IMR-90 (cell line): ENCODE data around the gene NBEAL1. TPM values are rescaled to one million over a fixed set of nuclear protein-coding genes. Genes with fewer than 3 reads are reported as not detected.

ENCODE experiments used
- ATAC-seq: fragments of 200-7000 bp; cut with Tn5 transposase; 2 replicates; pipeline ENCODE4 v1.9.1; 2020; ENCODE audit warnings: low read depth, mild to moderate bottlenecking, moderate library complexity
- BruUV-seq: library from RNA; stranded (reverse); fragments of 400-500 nt; replicated peaks from 2 replicates; lab custom pipeline; 2021; lab: Mats Ljungman, UMichigan
- CTCF ChIA-PET: fragments of 300-600 bp; formaldehyde crosslinking; extraction: SDS; loops from one replicate; lab custom pipeline; 2021; ENCODE audit warnings: antibody characterized with exemption; lab: Yijun Ruan, JAX
- POLR2A ChIA-PET: fragments of 300-600 bp; sonication (Branson Sonifier 250); formaldehyde crosslinking; loops from one replicate; lab custom pipeline; 2022; ENCODE audit warnings: antibody characterized with exemption; ENCODE audit not compliant: unreplicated experiment; lab: Charles Lee
- DNase-seq: peaks from one replicate; pipeline ENCODE4 v3.0.0; 2013
- H2AFZ ChIP-seq: replicated peaks from 2 replicates; pipeline ENCODE3; 2013; ENCODE audit warnings: low read length, mild to moderate bottlenecking; ENCODE audit not compliant: poor library complexity
- H2AK5ac ChIP-seq: 2 replicates; pipeline ENCODE4 v1.6.1; 2013; ENCODE audit warnings: low read depth, low read length, inconsistent platforms
- H2AK9ac ChIP-seq: replicated peaks from 2 replicates; pipeline ENCODE3; 2013; ENCODE audit warnings: mild to moderate bottlenecking, low read depth, low read length, moderate library complexity; ENCODE audit not compliant: poor library complexity
- H2BK120ac ChIP-seq: 2 replicates; pipeline ENCODE4 v1.6.1; 2013; ENCODE audit warnings: low read depth, low read length, inconsistent platforms
- H2BK15ac ChIP-seq: 3 replicates; pipeline ENCODE4 v1.6.1; 2013; ENCODE audit warnings: low read depth, low read length, inconsistent platforms
- H2BK20ac ChIP-seq: 2 replicates; pipeline ENCODE4 v1.6.1; 2013; ENCODE audit warnings: low read depth, mild to moderate bottlenecking, inconsistent platforms, low read length, moderate library complexity
- H2BK5ac ChIP-seq: 2 replicates; pipeline ENCODE4 v1.6.1; 2013; ENCODE audit warnings: mild to moderate bottlenecking, low read depth, low read length, inconsistent platforms; ENCODE audit not compliant: poor library complexity, severe bottlenecking
- H3K14ac ChIP-seq: replicated peaks from 2 replicates; pipeline ENCODE4 v1.6.1; 2013; ENCODE audit warnings: low read depth, low read length, inconsistent platforms
- H3K18ac ChIP-seq: 2 replicates; pipeline ENCODE4 v1.6.1; 2013; ENCODE audit warnings: low read depth, low read length, control low read depth
- H3K23ac ChIP-seq: 2 replicates; pipeline ENCODE4 v1.6.1; 2013; ENCODE audit warnings: low read depth, low read length, inconsistent platforms
- H3K27ac ChIP-seq: 2 replicates; pipeline ENCODE4 v1.5.1; 2013; ENCODE audit warnings: mild to moderate bottlenecking, control low read depth, low read length; ENCODE audit not compliant: insufficient read depth
- H3K27me3 ChIP-seq: 2 replicates; pipeline ENCODE4 v1.6.1; 2013; ENCODE audit warnings: low read length; ENCODE audit not compliant: control insufficient read depth, insufficient read depth
- H3K36me3 ChIP-seq: 2 replicates; pipeline ENCODE4 v1.6.1; 2013; ENCODE audit warnings: low read length, mixed read lengths; ENCODE audit not compliant: control insufficient read depth, insufficient read depth
- H3K4ac ChIP-seq: 2 replicates; pipeline ENCODE4 v1.6.1; 2013; ENCODE audit warnings: low read depth, low read length, inconsistent platforms
- H3K4me1 ChIP-seq: 2 replicates; pipeline ENCODE4 v1.6.1; 2013; ENCODE audit warnings: low read length, mixed read lengths; ENCODE audit not compliant: control insufficient read depth, insufficient read depth
- H3K4me2 ChIP-seq: 2 replicates; pipeline ENCODE4 v1.6.1; 2013; ENCODE audit warnings: low read depth, mild to moderate bottlenecking, control low read depth, low read length, moderate library complexity
- H3K4me3 ChIP-seq: 2 replicates; pipeline ENCODE4 v1.5.1; 2013; ENCODE audit warnings: low read depth, mild to moderate bottlenecking, control low read depth, low read length, moderate library complexity; ENCODE audit not compliant: insufficient read depth
- H3K56ac ChIP-seq: 2 replicates; pipeline ENCODE4 v1.6.1; 2013; ENCODE audit warnings: low read length, inconsistent platforms; ENCODE audit not compliant: insufficient read depth; ENCODE audit errors: extremely low read depth
- H3K79me1 ChIP-seq, 2 experiments: 2 replicates each; pipeline ENCODE4 v1.6.1; 2013; ENCODE audit warnings: low read length in 2 of 2, inconsistent platforms in 1 of 2, low read depth in 1 of 2
- H3K9ac ChIP-seq: 2 replicates; pipeline ENCODE4 v1.6.1; 2013; ENCODE audit warnings: low read depth, low read length, control low read depth
- H3K9me1 ChIP-seq: 2 replicates; pipeline ENCODE4 v1.6.1; 2013; ENCODE audit warnings: low read length, inconsistent platforms; ENCODE audit not compliant: insufficient read depth
- H3K9me3 ChIP-seq: 2 replicates; pipeline ENCODE4 v1.6.1; 2013; ENCODE audit warnings: low read length; ENCODE audit not compliant: control insufficient read depth, insufficient read depth
- H4K20me1 ChIP-seq: 2 replicates; pipeline ENCODE4 v1.6.1; 2013; ENCODE audit warnings: low read length, inconsistent platforms; ENCODE audit not compliant: insufficient read depth
- H4K5ac ChIP-seq: 2 replicates; pipeline ENCODE4 v1.6.1; 2013; ENCODE audit warnings: mild to moderate bottlenecking, low read depth, low read length, control low read depth
- H4K8ac ChIP-seq, 2 experiments: 2 replicates each; pipeline ENCODE4 v1.6.1; 2013; ENCODE audit warnings: low read depth in 2 of 2, low read length in 2 of 2, control low read depth in 1 of 2, inconsistent platforms in 1 of 2
- H4K91ac ChIP-seq: 2 replicates; pipeline ENCODE4 v1.6.1; 2013; ENCODE audit warnings: low read depth, low read length, inconsistent platforms; ENCODE audit not compliant: insufficient read depth
- BHLHE40 ChIP-seq: fragments of 150-350 bp; IDR thresholded peaks from 2 replicates; pipeline ENCODE4 v1.6.1; 2016; ENCODE audit warnings: mild to moderate bottlenecking, low read depth, low read length
- CEBPB ChIP-seq: IDR thresholded peaks from 2 replicates; pipeline ENCODE4 v1.6.1; 2012; ENCODE audit warnings: low read depth, low read length, improper control_type of control experiment
- NFE2L2 ChIP-seq: fragments of 150-350 bp; IDR thresholded peaks from 2 replicates; pipeline ENCODE4 v1.6.1; 2016; ENCODE audit warnings: low read depth, mild to moderate bottlenecking, low read length
- RAD21 ChIP-seq: IDR thresholded peaks from 2 replicates; pipeline ENCODE4 v1.6.1; 2012; ENCODE audit warnings: low read length, improper control_type of control experiment
- WGBS, 2 experiments: methylation state at CpG; one replicate each; pipeline versions ENCODE4 v1.1.5 to v1.1.7; 2013; ENCODE audit warnings: missing lambda C conversion rate in 2 of 2; ENCODE audit not compliant: insufficient read length in 1 of 2; ENCODE audit errors: extremely low coverage in 2 of 2; 5-methylcytosine and 5-hydroxymethylcytosine counted together
- dilution Hi-C: fragments of 300-500 bp; cut with HindIII; formaldehyde crosslinking; loops from one replicate; pipeline ENCODE4 v1.14.3; 2018; ENCODE audit warnings: low sequenced_read_pairs; ENCODE audit not compliant: unreplicated experiment
- in situ Hi-C: fragments of 300-500 bp; cut with MboI; formaldehyde crosslinking; loops from 3 replicates; pipeline ENCODE4 v1.14.3; 2019; ENCODE audit warnings: low sequenced_read_pairs, inconsistent platforms, mixed read lengths
- intact Hi-C: fragments of 100-400 bp; cut with micrococcal nuclease; formaldehyde crosslinking; loops from 2 replicates; pipeline ENCODE4 v1.10.0; 2022
- polyA plus RNA-seq, 3 experiments: library from polyadenylated mRNA; depleted of rRNA; stranded (reverse); fragments of >200 nt; gene quantifications; 2 replicates each; pipeline ENCODE4 v1.2.3, GENCODE V29; 2012; ENCODE audit warnings: low replicate concordance in 1 of 3
- total RNA-seq: library from RNA; depleted of rRNA; stranded (reverse); fragments of >200 nt; gene quantifications from 2 replicates; pipeline ENCODE4 v1.2.3, GENCODE V29; 2012

Gene NBEAL1
- total and polyA plus RNA-seq, 2 of the 4 experiments (the other 2 are of a cell fraction), result 6.4 to 38.0 TPM

DNA sequence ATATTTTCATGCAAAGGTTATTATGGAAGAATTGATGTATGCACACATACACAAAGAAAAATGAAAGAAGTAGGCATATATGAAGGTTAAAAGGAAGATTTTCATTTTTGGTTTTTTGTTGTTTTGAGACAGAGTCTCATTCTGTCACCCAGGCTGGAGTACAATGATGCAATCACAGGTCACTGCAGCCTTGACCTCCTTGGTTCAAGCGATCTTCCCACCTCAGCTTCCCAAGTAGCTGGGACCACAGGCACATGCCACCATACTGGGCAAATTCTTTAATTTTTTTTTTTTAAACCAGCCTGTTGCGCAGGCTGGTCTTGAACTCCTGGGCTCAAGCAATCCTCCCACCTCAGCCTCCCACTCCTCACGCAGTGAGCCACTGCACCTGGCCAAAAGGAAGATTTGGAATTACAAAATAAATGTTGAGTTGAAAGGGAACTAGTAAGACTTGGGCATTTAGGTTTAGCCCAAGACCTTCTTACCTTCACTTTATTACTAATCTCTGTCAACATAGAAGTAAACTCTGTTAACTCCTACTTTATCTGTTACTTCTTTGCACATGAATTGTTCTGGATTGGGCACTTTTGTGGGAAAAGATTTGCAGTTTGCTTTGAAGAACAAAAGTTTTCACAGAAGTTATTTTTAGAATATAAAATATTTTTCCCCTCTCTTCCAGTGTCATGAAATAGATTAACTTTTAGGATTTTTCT is 31.7 kb upstream of the NBEAL1 start:
- DNase-seq, result no peak

More for the DNA sequence above, 31.7 kb upstream of the NBEAL1 start:
- Histone ChIP-seq H4K5ac (no peak overlapping the region), H3K4ac (no peak overlapping the region), H3K9me3 (no peaks in the 10 kb centered on the region), H3K56ac (no peak overlapping the region), H2BK5ac (no peak overlapping the region), H2BK120ac (no peak overlapping the region), H3K14ac (no peak overlapping the region), H3K27me3 (no peaks in the 10 kb centered on the region), H2BK20ac (no peak overlapping the region), H3K23ac (no peak overlapping the region), H3K9me1 (no peaks in the 10 kb centered on the region), H4K8ac (no peak overlapping the region), H3K79me1 (no peaks in the 10 kb centered on the region), H3K4me1 (no peaks in the 10 kb centered on the region), H4K91ac (no peak overlapping the region), H3K36me3 (peaks cover 1% of the 10 kb centered on the region; the same call in 1 of the 2 replicates), H2AK9ac (no peak overlapping the region), H4K20me1 (no peaks in the 10 kb centered on the region), H3K4me2 (no peak overlapping the region), H3K4me3 (no peak overlapping the region), H2BK15ac (no peak overlapping the region), H2AFZ (no peak overlapping the region), H3K18ac (no peak overlapping the region), H2AK5ac (no peak overlapping the region), H3K27ac (no peak overlapping the region), H3K9ac (no peak overlapping the region)
- dilution Hi-C loops (no loop called here), in situ Hi-C loops (no loop called here), intact Hi-C loops (no loop called here)
- no peak for ATAC-seq
- ChIA-PET POLR2A (no interaction called here), CTCF (no interaction called here)
- TF ChIP-seq RAD21 (no peak), NFE2L2 (no peak), BHLHE40 (no peak), CEBPB (peak; percentile 19; the same call in 1 of the 2 replicates)
- 40% methylated on average over 1 of the region's 3 CpGs; no CpG with 5 or more reads in 1 of the 2 experiments for whole genome bisulfite sequencing, 2 experiments
- no TSS peak for BruUV-seq
